ENCODE results near the gene RFX4. TPM values are rescaled to one million over a fixed set of nuclear protein-coding genes. Genes with fewer than 3 reads are reported as not detected.

The RFX4 gene
- total RNA-seq, 4 donors from 2014 or later: not detected

DNA sequence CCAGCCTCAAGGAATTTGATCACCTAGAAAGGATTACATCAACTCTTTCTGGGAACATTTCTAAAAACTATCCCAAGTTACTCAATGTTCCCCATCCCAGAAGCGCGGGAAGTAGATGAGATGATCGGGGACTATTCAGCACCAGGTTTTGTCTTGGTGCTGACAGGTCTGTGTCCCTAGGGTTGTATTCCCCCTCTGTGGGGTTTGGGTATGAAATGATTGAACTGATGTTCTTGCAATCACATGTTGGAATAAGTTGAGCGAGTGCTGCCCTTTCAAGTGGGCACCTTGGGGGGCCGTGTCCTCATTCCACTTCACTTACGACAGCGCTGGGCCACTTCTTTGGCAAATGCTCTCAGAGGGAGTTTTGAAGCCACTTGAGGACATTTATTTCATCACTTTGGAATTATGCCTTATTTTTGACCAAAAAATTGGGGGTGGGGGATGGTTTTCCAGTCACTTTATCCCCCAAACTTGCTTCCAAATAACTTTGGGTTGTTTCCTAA is 69.8 kb downstream of the RFX4 start:
- 94 to 96% methylated on average over 7 of the region's 7 CpGs for WGBS, 2 donors
- TF ChIP-seq, protein P1, sequence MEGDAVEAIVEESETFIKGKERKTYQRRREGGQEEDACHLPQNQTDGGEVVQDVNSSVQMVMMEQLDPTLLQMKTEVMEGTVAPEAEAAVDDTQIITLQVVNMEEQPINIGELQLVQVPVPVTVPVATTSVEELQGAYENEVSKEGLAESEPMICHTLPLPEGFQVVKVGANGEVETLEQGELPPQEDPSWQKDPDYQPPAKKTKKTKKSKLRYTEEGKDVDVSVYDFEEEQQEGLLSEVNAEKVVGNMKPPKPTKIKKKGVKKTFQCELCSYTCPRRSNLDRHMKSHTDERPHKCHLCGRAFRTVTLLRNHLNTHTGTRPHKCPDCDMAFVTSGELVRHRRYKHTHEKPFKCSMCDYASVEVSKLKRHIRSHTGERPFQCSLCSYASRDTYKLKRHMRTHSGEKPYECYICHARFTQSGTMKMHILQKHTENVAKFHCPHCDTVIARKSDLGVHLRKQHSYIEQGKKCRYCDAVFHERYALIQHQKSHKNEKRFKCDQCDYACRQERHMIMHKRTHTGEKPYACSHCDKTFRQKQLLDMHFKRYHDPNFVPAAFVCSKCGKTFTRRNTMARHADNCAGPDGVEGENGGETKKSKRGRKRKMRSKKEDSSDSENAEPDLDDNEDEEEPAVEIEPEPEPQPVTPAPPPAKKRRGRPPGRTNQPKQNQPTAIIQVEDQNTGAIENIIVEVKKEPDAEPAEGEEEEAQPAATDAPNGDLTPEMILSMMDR (IDR thresholded peaks at IDR 0.05): no peak
- TF ChIP-seq POLR2A (IDR thresholded peaks at IDR 0.05): no peak
- intact Hi-C loops (cut with DNase I; ENCODE audit: low total_unique reads): no loop called here
- no peak overlapping the region for H3K4me3 ChIP-seq (ENCODE audit: low read depth, poor library complexity, severe bottlenecking)
- no peak for DNase-seq (ENCODE audit: low spot score in 2 of 2)

DNA sequence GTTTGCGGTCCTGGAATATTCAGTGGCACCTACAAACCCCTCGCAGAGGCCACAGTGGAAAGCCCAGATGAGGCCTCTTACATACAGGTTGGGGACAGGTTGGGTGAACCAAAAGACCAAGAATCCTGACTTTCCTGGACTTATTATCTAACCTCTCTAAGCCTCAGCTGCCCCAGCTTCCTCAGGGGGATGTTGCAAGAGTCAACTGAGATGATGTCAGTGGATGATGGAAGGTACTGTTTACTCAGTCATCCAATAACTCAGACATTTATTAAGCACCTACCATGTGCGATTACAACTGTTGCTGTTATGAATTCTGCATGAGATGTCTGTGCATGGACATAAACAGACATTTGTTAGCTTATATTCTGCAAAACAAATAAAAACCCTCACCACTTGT is 72.8 kb downstream of the RFX4 start:
- TF ChIP-seq POLR2A (IDR thresholded peaks at IDR 0.05): no peak
- TF ChIP-seq, protein P1 (IDR thresholded peaks at IDR 0.05): no peak
- intact Hi-C loops (cut with DNase I; ENCODE audit: low total_unique reads): no loop called here
- H3K4me3 ChIP-seq (ENCODE audit: low read depth, poor library complexity, severe bottlenecking): no peak overlapping the region
- no peak for DNase-seq (ENCODE audit: low spot score in 2 of 2)
- 91 to 96% methylated on average over 3 of the region's 3 CpGs for WGBS, 2 donors

DNA sequence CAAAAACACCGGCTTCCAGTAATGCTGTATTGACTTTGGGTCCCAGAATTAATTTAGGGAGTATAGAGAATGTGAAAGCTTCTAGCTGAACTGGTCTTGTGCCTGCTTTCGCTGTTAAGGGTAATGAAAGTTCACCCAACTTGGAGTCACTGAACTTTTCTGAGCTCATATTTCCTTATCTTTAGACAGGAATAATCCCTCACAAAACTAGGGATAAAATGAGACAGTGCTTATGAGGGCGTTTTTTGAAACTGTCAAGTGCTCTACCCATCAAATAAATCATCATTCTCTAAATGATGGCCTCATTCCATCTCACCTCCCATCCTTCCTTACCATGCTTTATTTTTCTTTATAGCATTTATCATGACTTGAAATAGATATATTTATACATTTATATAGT is 74.7 kb downstream of the RFX4 start:
- intact Hi-C loops (cut with DNase I; ENCODE audit: low total_unique reads): no loop called here
- no peak overlapping the region for H3K4me3 ChIP-seq (ENCODE audit: low read depth, poor library complexity, severe bottlenecking)
- TF ChIP-seq, protein P1 (IDR thresholded peaks at IDR 0.05): no peak
- DNase-seq (ENCODE audit: low spot score in 2 of 2): no peak
- 55 to 56% methylated on average over 3 of the region's 3 CpGs for WGBS, 2 donors

DNA sequence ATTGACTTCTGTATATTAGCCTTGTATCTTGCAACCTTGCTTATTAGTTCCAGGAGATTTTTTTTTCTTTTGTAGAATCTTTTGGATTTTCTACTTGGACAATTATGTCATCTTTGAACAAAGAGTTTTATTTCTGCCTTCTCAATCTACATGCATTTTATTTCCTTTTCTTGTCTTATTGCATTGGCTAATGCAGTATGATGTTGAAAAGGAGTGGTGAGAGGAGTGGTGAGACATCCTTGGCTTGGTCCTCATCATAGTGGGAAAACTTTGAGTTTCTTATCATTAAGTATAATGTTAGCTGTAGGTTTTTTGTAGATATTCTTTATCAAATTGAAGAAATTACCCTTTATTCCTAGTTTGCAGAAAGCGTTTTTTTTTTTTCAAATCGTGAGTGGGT is 80.6 kb downstream of the RFX4 start:
- TF ChIP-seq POLR2A (IDR thresholded peaks at IDR 0.05): no peak
- TF ChIP-seq, protein P1 (IDR thresholded peaks at IDR 0.05): no peak
- intact Hi-C loops (cut with DNase I; ENCODE audit: low total_unique reads): no loop called here
- H3K4me3 ChIP-seq (ENCODE audit: low read depth, poor library complexity, severe bottlenecking): no peak overlapping the region
- no peak for DNase-seq (ENCODE audit: low spot score in 2 of 2)
- 89 to 93% methylated on average over 2 of the region's 2 CpGs for WGBS, 2 donors

DNA sequence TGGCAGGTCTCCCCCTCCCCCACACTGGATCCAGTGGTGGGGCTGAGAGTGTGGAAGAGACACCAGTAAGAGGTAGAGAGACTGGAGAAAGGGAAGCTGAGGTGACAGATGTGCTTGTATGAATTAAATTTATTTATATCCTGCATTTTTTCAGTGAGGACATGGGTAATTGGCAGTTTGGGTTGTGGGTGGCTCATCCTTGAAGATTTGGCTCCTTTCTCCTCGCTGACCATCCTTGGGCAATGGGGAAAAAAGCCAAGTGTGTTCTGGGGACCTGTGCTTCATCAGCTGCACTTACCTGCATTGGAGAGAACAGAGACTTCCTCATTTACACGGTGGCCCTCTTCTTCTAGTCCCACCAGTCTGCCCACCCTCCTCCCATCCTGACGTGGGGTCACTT is 86.4 kb downstream of the RFX4 start:
- intact Hi-C loops (cut with DNase I; ENCODE audit: low total_unique reads): no loop called here
- no peak for DNase-seq (ENCODE audit: low spot score in 2 of 2)
- TF ChIP-seq POLR2A (IDR thresholded peaks at IDR 0.05): no peak
- TF ChIP-seq, protein P1 (IDR thresholded peaks at IDR 0.05): no peak
- WGBS, 2 donors: 54 to 60% methylated on average over 3 of the region's 3 CpGs
- H3K4me3 ChIP-seq (ENCODE audit: low read depth, poor library complexity, severe bottlenecking): no peak overlapping the region

DNA sequence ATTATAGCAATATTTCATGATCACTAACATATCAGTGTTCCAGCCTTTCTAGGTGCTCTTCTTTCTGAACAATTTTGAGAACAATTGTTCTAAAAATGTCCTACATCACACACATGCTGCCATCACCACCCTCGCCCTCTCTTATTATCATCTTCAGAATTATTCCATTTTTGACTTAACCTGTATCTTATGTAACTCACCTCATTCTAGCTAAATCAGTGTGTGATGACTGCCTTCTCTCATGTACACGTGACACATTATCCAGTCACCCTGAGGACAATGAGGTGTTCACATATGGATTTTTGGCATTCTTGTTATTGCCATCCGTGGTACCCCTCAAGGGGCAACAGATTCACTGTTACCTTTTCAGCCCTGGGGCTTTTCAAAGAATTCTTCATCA is 87.3 kb downstream of the RFX4 start:
- H3K4me3 ChIP-seq (ENCODE audit: low read depth, poor library complexity, severe bottlenecking): no peak overlapping the region
- intact Hi-C loops (cut with DNase I; ENCODE audit: low total_unique reads): no loop called here
- 64% methylated on average over 3 of the region's 3 CpGs for WGBS, 2 donors
- no peak for TF ChIP-seq POLR2A (IDR thresholded peaks at IDR 0.05)
- TF ChIP-seq, protein P1 (IDR thresholded peaks at IDR 0.05): no peak
- no peak for DNase-seq (ENCODE audit: low spot score in 2 of 2)

All from lower leg skin (tissue), 4 donors.